SU-DHL-6 (cell line): ENCODE results near the gene CYB561.

Experiments used
- CTCF ChIP-seq: fragments of 200-600 bp; sonication (generic); IDR thresholded peaks from one replicate; pipeline ENCODE4 v1.5.1; 2017; ENCODE audit warnings: antibody characterized with exemption, mild to moderate bottlenecking, low read length, moderate library complexity; ENCODE audit not compliant: insufficient read depth, poor library complexity, severe bottlenecking
- EZH2phosphoT487 ChIP-seq: fragments of 200-600 bp; sonication (generic), shearing (Covaris generic); conservative IDR thresholded peaks from 2 replicates; pipeline ENCODE4 v1.6.1; 2018; ENCODE audit warnings: mild to moderate bottlenecking, antibody characterized with exemption, low read length, moderate library complexity, mixed read lengths

- TF ChIP-seq EZH2phosphoT487, result no peak
- TF ChIP-seq CTCF, result no peak
Observed at GRCh38 chr17:63407741-63408330, 38.3 kb downstream of the CYB561 start.
